ENCODE measurements around the gene AXDND1.
"Not testable (repeated sequence)": the region's sequence is repeated elsewhere in the genome, so short reads cannot be mapped to it uniquely, and the experiment has no call there.

The AXDND1 gene

GRCh38 chr1:179399399-179399798 lies 33.6 kb downstream of the AXDND1 start:
- not testable (repeated sequence) for H3K4me3 Mint-ChIP-seq; H3K27me3 Mint-ChIP-seq (ENCODE audit: low read depth)

GRCh38 chr1:179417760-179418159 lies 52.0 kb downstream of the AXDND1 start:
- not testable (repeated sequence) for H3K9me3 Mint-ChIP-seq; H3K27me3 Mint-ChIP-seq (ENCODE audit: low read depth); H3K36me3 Mint-ChIP-seq (ENCODE audit: low read depth); H3K27ac Mint-ChIP-seq; H3K4me3 Mint-ChIP-seq; H3K4me1 Mint-ChIP-seq (ENCODE audit: low read depth)

More at GRCh38 chr1:179399399-179399798, 33.6 kb downstream of the AXDND1 start:
- H3K36me3 Mint-ChIP-seq (ENCODE audit: low read depth); H3K4me1 Mint-ChIP-seq (ENCODE audit: low read depth); H3K27ac Mint-ChIP-seq; H3K9me3 Mint-ChIP-seq: not testable (repeated sequence)

GRCh38 chr1:179418706-179419105 lies 52.9 kb downstream of the AXDND1 start:
- H3K4me3 Mint-ChIP-seq; H3K9me3 Mint-ChIP-seq; H3K36me3 Mint-ChIP-seq (ENCODE audit: low read depth); H3K4me1 Mint-ChIP-seq (ENCODE audit: low read depth); H3K27ac Mint-ChIP-seq; H3K27me3 Mint-ChIP-seq (ENCODE audit: low read depth): not testable (repeated sequence)

- Mint-ChIP-seq H3K27ac (no peak overlapping the region), H3K36me3 (ENCODE audit: low read depth) (no peaks in the 10 kb centered on the region), H3K9me3 (peaks cover 17% of the 10 kb centered on the region), H3K4me3 (no peak overlapping the region), H3K4me1 (ENCODE audit: low read depth) (no peaks in the 10 kb centered on the region), H3K27me3 (ENCODE audit: low read depth) (no peaks in the 10 kb centered on the region)
These were observed 58.8 kb downstream of the AXDND1 start for GRCh38 chr1:179424610-179425009.

- no peak overlapping the region for H3K27ac Mint-ChIP-seq
- no peaks in the 10 kb centered on the region for H3K4me1 Mint-ChIP-seq (ENCODE audit: low read depth)
- no peak overlapping the region for H3K4me3 Mint-ChIP-seq
- H3K36me3 Mint-ChIP-seq (ENCODE audit: low read depth) = no peaks in the 10 kb centered on the region
- H3K27me3 Mint-ChIP-seq (ENCODE audit: low read depth) = no peaks in the 10 kb centered on the region
- peaks cover 17% of the 10 kb centered on the region for H3K9me3 Mint-ChIP-seq
These were observed 59.4 kb downstream of the AXDND1 start for GRCh38 chr1:179425186-179425585.

GRCh38 chr1:179437171-179437570 lies 71.4 kb downstream of the AXDND1 start:
- no peaks in the 10 kb centered on the region for H3K36me3 Mint-ChIP-seq (ENCODE audit: low read depth)
- H3K4me3 Mint-ChIP-seq = no peak overlapping the region
- H3K4me1 Mint-ChIP-seq (ENCODE audit: low read depth) = no peaks in the 10 kb centered on the region
- H3K27ac Mint-ChIP-seq = no peak overlapping the region
- H3K9me3 Mint-ChIP-seq = no peaks in the 10 kb centered on the region
- peaks cover 4% of the 10 kb centered on the region for H3K27me3 Mint-ChIP-seq (ENCODE audit: low read depth)

GRCh38 chr1:179439646-179440045 lies 73.9 kb downstream of the AXDND1 start:
- not testable (repeated sequence) for H3K36me3 Mint-ChIP-seq (ENCODE audit: low read depth); H3K9me3 Mint-ChIP-seq; H3K27ac Mint-ChIP-seq

GRCh38 chr1:179440301-179440700 lies 74.5 kb downstream of the AXDND1 start:
- H3K4me3 Mint-ChIP-seq; H3K9me3 Mint-ChIP-seq; H3K4me1 Mint-ChIP-seq (ENCODE audit: low read depth); H3K27me3 Mint-ChIP-seq (ENCODE audit: low read depth); H3K27ac Mint-ChIP-seq; H3K36me3 Mint-ChIP-seq (ENCODE audit: low read depth): not testable (repeated sequence)

More at GRCh38 chr1:179439646-179440045, 73.9 kb downstream of the AXDND1 start:
- not testable (repeated sequence) for H3K27me3 Mint-ChIP-seq (ENCODE audit: low read depth); H3K4me1 Mint-ChIP-seq (ENCODE audit: low read depth); H3K4me3 Mint-ChIP-seq

- no peak overlapping the region for H3K27ac Mint-ChIP-seq
- no peaks in the 10 kb centered on the region for H3K36me3 Mint-ChIP-seq (ENCODE audit: low read depth)
- H3K4me1 Mint-ChIP-seq (ENCODE audit: low read depth) = no peaks in the 10 kb centered on the region
- no peaks in the 10 kb centered on the region for H3K9me3 Mint-ChIP-seq
- no peak overlapping the region for H3K4me3 Mint-ChIP-seq
- peaks cover 4% of the 10 kb centered on the region for H3K27me3 Mint-ChIP-seq (ENCODE audit: low read depth)
These were observed 75.2 kb downstream of the AXDND1 start for GRCh38 chr1:179440971-179441370.

GRCh38 chr1:179441501-179441900 lies 75.7 kb downstream of the AXDND1 start:
- H3K4me3 Mint-ChIP-seq = no peak overlapping the region
- no peaks in the 10 kb centered on the region for H3K36me3 Mint-ChIP-seq (ENCODE audit: low read depth)
- no peaks in the 10 kb centered on the region for H3K9me3 Mint-ChIP-seq
- H3K27ac Mint-ChIP-seq = no peak overlapping the region
- no peaks in the 10 kb centered on the region for H3K4me1 Mint-ChIP-seq (ENCODE audit: low read depth)
- peaks cover 4% of the 10 kb centered on the region for H3K27me3 Mint-ChIP-seq (ENCODE audit: low read depth)

- not testable (repeated sequence) for H3K27ac Mint-ChIP-seq; H3K9me3 Mint-ChIP-seq; H3K4me1 Mint-ChIP-seq (ENCODE audit: low read depth); H3K4me3 Mint-ChIP-seq; H3K36me3 Mint-ChIP-seq (ENCODE audit: low read depth); H3K27me3 Mint-ChIP-seq (ENCODE audit: low read depth)
These were observed 77.1 kb downstream of the AXDND1 start for GRCh38 chr1:179442846-179443245.

- Mint-ChIP-seq H3K9me3 (no peaks in the 10 kb centered on the region), H3K36me3 (ENCODE audit: low read depth) (no peaks in the 10 kb centered on the region), H3K27me3 (ENCODE audit: low read depth) (peaks cover 4% of the 10 kb centered on the region), H3K4me1 (ENCODE audit: low read depth) (no peaks in the 10 kb centered on the region), H3K4me3 (no peak overlapping the region), H3K27ac (no peak overlapping the region)
These were observed 79.8 kb downstream of the AXDND1 start for GRCh38 chr1:179445593-179445992.

- H3K9me3 Mint-ChIP-seq = no peaks in the 10 kb centered on the region
- no peak overlapping the region for H3K27ac Mint-ChIP-seq
These were observed 81.7 kb downstream of the AXDND1 start for GRCh38 chr1:179447489-179447888.

GRCh38 chr1:179448437-179449149 lies 82.8 kb downstream of the AXDND1 start:
- no peaks in the 10 kb centered on the region for H3K36me3 Mint-ChIP-seq (ENCODE audit: low read depth)
- peaks cover 4% of the 10 kb centered on the region for H3K27me3 Mint-ChIP-seq (ENCODE audit: low read depth)
- H3K4me1 Mint-ChIP-seq (ENCODE audit: low read depth) = no peaks in the 10 kb centered on the region
- H3K4me3 Mint-ChIP-seq = no peak overlapping the region
- H3K9me3 Mint-ChIP-seq = no peaks in the 10 kb centered on the region
- H3K27ac Mint-ChIP-seq = no peak overlapping the region

More at GRCh38 chr1:179447489-179447888, 81.7 kb downstream of the AXDND1 start:
- Mint-ChIP-seq H3K4me3 (no peak overlapping the region), H3K36me3 (ENCODE audit: low read depth) (no peaks in the 10 kb centered on the region), H3K4me1 (ENCODE audit: low read depth) (no peaks in the 10 kb centered on the region), H3K27me3 (ENCODE audit: low read depth) (peaks cover 4% of the 10 kb centered on the region)

- not testable (repeated sequence) for H3K4me3 Mint-ChIP-seq; H3K36me3 Mint-ChIP-seq (ENCODE audit: low read depth); H3K27me3 Mint-ChIP-seq (ENCODE audit: low read depth); H3K27ac Mint-ChIP-seq; H3K4me1 Mint-ChIP-seq (ENCODE audit: low read depth); H3K9me3 Mint-ChIP-seq
These were observed 93.9 kb downstream of the AXDND1 start for GRCh38 chr1:179459606-179460206.
